SK-N-SH treated with all-trans-retinoic acid at 6 μM for 48 hours (cell line): ENCODE results near the gene GATA6.

Source experiments
- ATAC-seq: fragments of 200-7000 bp; cut with Tn5 transposase; 3 replicates; pipeline ENCODE4 v1.9.1; 2020; ENCODE audit warnings: mild to moderate bottlenecking, moderate library complexity
- ARNTL ChIP-seq: fragments of 450-650 bp; formaldehyde crosslinking; IDR thresholded peaks from 2 replicates; pipeline ENCODE4 v1.5.0; 2020; ENCODE audit warnings: low read depth, mild to moderate bottlenecking, moderate library complexity, borderline replicate concordance
- BACH2 ChIP-seq: fragments of 250-450 bp; sonication (Bioruptor Pico); IDR thresholded peaks from 2 replicates; pipeline ENCODE4 v1.9.0; 2021; ENCODE audit warnings: mild to moderate bottlenecking, borderline replicate concordance
- CSDC2 ChIP-seq: fragments of 250-450 bp; sonication (Bioruptor Pico); IDR thresholded peaks from 2 replicates; pipeline ENCODE4 v1.5.0; 2020; ENCODE audit warnings: mild to moderate bottlenecking, moderate library complexity
- ESRRG ChIP-seq: fragments of 250-450 bp; sonication (Bioruptor Pico); IDR thresholded peaks from 2 replicates; pipeline ENCODE4 v1.6.1; 2021; ENCODE audit warnings: mild to moderate bottlenecking
- GLIS3 ChIP-seq: fragments of 250-450 bp; sonication (Bioruptor Pico); IDR thresholded peaks from 2 replicates; pipeline ENCODE4 v1.5.0; 2020; ENCODE audit warnings: mild to moderate bottlenecking, moderate library complexity
- ISL1 ChIP-seq: fragments of 250-450 bp; sonication (Bioruptor Pico); IDR thresholded peaks from 2 replicates; pipeline ENCODE4 v2.1.2; 2022; ENCODE audit warnings: mild to moderate bottlenecking, moderate library complexity
- PPARA ChIP-seq: fragments of 250-450 bp; sonication (Bioruptor Pico); IDR thresholded peaks from 2 replicates; pipeline ENCODE4 v1.5.0; 2020; ENCODE audit warnings: mild to moderate bottlenecking, borderline replicate concordance
- RARB ChIP-seq: fragments of 250-450 bp; sonication (Bioruptor Pico); IDR thresholded peaks from 2 replicates; pipeline ENCODE4 v1.8.0; 2021; ENCODE audit warnings: mild to moderate bottlenecking, moderate library complexity
- SNAI2 ChIP-seq: fragments of 250-450 bp; sonication (Bioruptor Pico); IDR thresholded peaks from 2 replicates; pipeline ENCODE4 v1.5.0; 2020; ENCODE audit warnings: mild to moderate bottlenecking, moderate library complexity
- TCF4 ChIP-seq: fragments of 250-450 bp; sonication (Bioruptor Pico); IDR thresholded peaks from 2 replicates; pipeline ENCODE4 v1.8.0; 2021; ENCODE audit warnings: mild to moderate bottlenecking, moderate library complexity, borderline replicate concordance
- TOX ChIP-seq: fragments of 250-450 bp; sonication (Bioruptor Pico); IDR thresholded peaks from 2 replicates; pipeline ENCODE4 v1.8.0; 2021; ENCODE audit warnings: mild to moderate bottlenecking, moderate library complexity, borderline replicate concordance
- ZC3H10 ChIP-seq: fragments of 250-450 bp; sonication (Bioruptor Pico); IDR thresholded peaks from 2 replicates; pipeline ENCODE4 v1.5.1; 2021; ENCODE audit warnings: mild to moderate bottlenecking, moderate library complexity
- ZFP30 ChIP-seq: fragments of 450-650 bp; formaldehyde crosslinking; IDR thresholded peaks from 2 replicates; pipeline ENCODE4 v1.5.0; 2022; ENCODE audit warnings: mild to moderate bottlenecking, moderate library complexity
- ZNF565 ChIP-seq: fragments of 450-650 bp; formaldehyde crosslinking; conservative IDR thresholded peaks from 2 replicates; pipeline ENCODE4 v1.5.0; 2020; ENCODE audit warnings: low read depth, mild to moderate bottlenecking, moderate library complexity
- ZNF70 ChIP-seq: fragments of 450-650 bp; formaldehyde crosslinking; IDR thresholded peaks from 2 replicates; pipeline ENCODE4 v1.5.0; 2020; ENCODE audit warnings: mild to moderate bottlenecking, moderate library complexity
- ZNF8 ChIP-seq: fragments of 450-650 bp; formaldehyde crosslinking; IDR thresholded peaks from 2 replicates; pipeline ENCODE4 v1.5.0; 2020; ENCODE audit warnings: mild to moderate bottlenecking, moderate library complexity
- TF ChIP-seq, protein P1 (sequence below): fragments of 250-450 bp; sonication (Bioruptor Pico); IDR thresholded peaks from 2 replicates; pipeline ENCODE4 v1.8.0; 2020; ENCODE audit warnings: mild to moderate bottlenecking, moderate library complexity, borderline replicate concordance
- TF ChIP-seq, protein P2 (sequence below): fragments of 250-450 bp; sonication (Bioruptor Pico); IDR thresholded peaks from 2 replicates; pipeline ENCODE4 v1.5.0; 2020; ENCODE audit warnings: mild to moderate bottlenecking, moderate library complexity
- TF ChIP-seq, protein P3 (sequence below): fragments of 250-450 bp; sonication (Bioruptor Pico); IDR thresholded peaks from 2 replicates; pipeline ENCODE4 v1.5.1; 2021; ENCODE audit warnings: mild to moderate bottlenecking, moderate library complexity
- TF ChIP-seq, protein P4 (sequence below): fragments of 250-450 bp; sonication (Bioruptor Pico); IDR thresholded peaks from 2 replicates; pipeline ENCODE4 v1.5.1; 2020; ENCODE audit warnings: low read depth, mild to moderate bottlenecking, moderate library complexity
- TF ChIP-seq, protein P5 (sequence below): fragments of 250-450 bp; sonication (Bioruptor Pico); IDR thresholded peaks from 2 replicates; pipeline ENCODE4 v1.8.0; 2021; ENCODE audit warnings: low read depth, mild to moderate bottlenecking, moderate library complexity, borderline replicate concordance

Gene GATA6

DNA sequence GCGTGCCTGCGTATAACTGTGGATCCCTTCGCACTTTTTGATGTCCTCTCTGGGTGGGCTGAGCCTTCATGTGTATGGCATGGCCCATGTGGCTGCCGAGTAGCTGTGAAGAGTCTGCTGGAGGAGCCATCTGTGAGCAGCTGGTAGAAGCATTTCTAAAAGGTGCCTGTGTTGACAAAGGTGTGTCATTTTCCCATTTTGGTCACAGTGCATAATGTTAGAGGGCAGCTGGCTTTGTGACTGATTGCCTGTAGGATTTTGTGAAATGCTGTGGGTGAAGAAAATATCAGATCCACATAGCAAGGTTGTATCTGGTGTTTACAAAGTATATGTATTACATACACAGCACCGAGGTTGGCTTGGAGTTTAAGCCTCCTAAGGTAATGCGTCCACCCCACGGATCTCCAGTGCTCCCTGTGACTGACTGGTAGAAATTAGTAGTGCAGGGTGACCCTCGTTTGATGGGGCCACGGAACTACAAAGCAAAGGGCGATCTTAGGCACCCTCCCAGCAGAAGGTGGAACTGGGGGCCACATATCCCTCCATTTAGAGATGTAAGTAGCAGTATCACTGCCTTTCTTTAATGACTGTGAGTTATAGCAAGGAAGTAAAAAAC is 16.5 kb downstream of the GATA6 start:
- no peak for ATAC-seq

DNA sequence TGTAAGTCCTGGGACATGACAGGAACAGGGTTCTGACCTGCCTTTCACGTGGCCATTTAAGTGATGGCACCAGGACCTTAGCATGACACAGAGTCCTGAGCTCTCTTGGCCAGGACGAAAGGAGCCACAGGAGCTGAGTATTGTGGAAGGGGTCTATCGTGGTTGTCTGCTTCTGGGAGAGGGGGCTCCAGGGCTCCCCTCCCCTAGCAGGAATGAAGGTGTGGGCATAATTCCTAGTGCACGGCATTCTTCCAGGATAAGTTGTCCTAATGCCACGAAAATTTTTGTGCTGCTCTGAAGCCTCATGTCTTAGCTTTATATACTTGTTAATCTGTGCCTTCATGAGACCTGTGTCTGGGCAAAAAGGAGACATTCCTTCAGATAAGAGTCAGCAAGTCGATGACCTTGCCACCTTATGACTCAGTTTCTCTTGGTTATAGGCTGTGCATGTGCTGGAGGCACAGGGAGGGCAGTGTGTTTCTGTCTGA is 17.1 kb downstream of the GATA6 start:
- ATAC-seq: no peak
- no peak for TF ChIP-seq ARNTL (CRISPR knock-in tag)
- no peak for TF ChIP-seq ZC3H10 (CRISPR knock-in tag)
- no peak for TF ChIP-seq ZNF8 (CRISPR knock-in tag)

More for the DNA sequence above, 16.5 kb downstream of the GATA6 start:
- TF ChIP-seq PPARA (CRISPR knock-in tag) (no peak), ESRRG (CRISPR knock-in tag) (no peak), SNAI2 (CRISPR knock-in tag) (no peak), TOX (CRISPR knock-in tag) (no peak), ZC3H10 (CRISPR knock-in tag) (no peak), ZNF70 (CRISPR knock-in tag) (no peak), TCF4 (CRISPR knock-in tag) (no peak), ZNF565 (CRISPR knock-in tag) (no peak), CSDC2 (CRISPR knock-in tag) (no peak), GLIS3 (CRISPR knock-in tag) (no peak), ARNTL (CRISPR knock-in tag) (no peak), ZFP30 (CRISPR knock-in tag) (no peak), BACH2 (no peak), ISL1 (no peak), RARB (no peak)
- TF ChIP-seq, protein P1, sequence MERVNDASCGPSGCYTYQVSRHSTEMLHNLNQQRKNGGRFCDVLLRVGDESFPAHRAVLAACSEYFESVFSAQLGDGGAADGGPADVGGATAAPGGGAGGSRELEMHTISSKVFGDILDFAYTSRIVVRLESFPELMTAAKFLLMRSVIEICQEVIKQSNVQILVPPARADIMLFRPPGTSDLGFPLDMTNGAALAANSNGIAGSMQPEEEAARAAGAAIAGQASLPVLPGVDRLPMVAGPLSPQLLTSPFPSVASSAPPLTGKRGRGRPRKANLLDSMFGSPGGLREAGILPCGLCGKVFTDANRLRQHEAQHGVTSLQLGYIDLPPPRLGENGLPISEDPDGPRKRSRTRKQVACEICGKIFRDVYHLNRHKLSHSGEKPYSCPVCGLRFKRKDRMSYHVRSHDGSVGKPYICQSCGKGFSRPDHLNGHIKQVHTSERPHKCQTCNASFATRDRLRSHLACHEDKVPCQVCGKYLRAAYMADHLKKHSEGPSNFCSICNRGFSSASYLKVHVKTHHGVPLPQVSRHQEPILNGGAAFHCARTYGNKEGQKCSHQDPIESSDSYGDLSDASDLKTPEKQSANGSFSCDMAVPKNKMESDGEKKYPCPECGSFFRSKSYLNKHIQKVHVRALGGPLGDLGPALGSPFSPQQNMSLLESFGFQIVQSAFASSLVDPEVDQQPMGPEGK (CRISPR knock-in tag): no peak
- TF ChIP-seq, protein P2, sequence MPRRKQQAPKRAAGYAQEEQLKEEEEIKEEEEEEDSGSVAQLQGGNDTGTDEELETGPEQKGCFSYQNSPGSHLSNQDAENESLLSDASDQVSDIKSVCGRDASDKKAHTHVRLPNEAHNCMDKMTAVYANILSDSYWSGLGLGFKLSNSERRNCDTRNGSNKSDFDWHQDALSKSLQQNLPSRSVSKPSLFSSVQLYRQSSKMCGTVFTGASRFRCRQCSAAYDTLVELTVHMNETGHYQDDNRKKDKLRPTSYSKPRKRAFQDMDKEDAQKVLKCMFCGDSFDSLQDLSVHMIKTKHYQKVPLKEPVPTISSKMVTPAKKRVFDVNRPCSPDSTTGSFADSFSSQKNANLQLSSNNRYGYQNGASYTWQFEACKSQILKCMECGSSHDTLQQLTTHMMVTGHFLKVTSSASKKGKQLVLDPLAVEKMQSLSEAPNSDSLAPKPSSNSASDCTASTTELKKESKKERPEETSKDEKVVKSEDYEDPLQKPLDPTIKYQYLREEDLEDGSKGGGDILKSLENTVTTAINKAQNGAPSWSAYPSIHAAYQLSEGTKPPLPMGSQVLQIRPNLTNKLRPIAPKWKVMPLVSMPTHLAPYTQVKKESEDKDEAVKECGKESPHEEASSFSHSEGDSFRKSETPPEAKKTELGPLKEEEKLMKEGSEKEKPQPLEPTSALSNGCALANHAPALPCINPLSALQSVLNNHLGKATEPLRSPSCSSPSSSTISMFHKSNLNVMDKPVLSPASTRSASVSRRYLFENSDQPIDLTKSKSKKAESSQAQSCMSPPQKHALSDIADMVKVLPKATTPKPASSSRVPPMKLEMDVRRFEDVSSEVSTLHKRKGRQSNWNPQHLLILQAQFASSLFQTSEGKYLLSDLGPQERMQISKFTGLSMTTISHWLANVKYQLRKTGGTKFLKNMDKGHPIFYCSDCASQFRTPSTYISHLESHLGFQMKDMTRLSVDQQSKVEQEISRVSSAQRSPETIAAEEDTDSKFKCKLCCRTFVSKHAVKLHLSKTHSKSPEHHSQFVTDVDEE: no peak
- TF ChIP-seq, protein P3, sequence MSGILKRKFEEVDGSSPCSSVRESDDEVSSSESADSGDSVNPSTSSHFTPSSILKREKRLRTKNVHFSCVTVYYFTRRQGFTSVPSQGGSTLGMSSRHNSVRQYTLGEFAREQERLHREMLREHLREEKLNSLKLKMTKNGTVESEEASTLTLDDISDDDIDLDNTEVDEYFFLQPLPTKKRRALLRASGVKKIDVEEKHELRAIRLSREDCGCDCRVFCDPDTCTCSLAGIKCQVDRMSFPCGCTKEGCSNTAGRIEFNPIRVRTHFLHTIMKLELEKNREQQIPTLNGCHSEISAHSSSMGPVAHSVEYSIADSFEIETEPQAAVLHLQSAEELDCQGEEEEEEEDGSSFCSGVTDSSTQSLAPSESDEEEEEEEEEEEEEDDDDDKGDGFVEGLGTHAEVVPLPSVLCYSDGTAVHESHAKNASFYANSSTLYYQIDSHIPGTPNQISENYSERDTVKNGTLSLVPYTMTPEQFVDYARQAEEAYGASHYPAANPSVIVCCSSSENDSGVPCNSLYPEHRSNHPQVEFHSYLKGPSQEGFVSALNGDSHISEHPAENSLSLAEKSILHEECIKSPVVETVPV (CRISPR knock-in tag): no peak
- TF ChIP-seq, protein P4, sequence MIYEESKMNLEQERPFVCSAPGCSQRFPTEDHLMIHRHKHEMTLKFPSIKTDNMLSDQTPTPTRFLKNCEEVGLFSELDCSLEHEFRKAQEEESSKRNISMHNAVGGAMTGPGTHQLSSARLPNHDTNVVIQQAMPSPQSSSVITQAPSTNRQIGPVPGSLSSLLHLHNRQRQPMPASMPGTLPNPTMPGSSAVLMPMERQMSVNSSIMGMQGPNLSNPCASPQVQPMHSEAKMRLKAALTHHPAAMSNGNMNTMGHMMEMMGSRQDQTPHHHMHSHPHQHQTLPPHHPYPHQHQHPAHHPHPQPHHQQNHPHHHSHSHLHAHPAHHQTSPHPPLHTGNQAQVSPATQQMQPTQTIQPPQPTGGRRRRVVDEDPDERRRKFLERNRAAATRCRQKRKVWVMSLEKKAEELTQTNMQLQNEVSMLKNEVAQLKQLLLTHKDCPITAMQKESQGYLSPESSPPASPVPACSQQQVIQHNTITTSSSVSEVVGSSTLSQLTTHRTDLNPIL: no peak
- TF ChIP-seq, protein P5, sequence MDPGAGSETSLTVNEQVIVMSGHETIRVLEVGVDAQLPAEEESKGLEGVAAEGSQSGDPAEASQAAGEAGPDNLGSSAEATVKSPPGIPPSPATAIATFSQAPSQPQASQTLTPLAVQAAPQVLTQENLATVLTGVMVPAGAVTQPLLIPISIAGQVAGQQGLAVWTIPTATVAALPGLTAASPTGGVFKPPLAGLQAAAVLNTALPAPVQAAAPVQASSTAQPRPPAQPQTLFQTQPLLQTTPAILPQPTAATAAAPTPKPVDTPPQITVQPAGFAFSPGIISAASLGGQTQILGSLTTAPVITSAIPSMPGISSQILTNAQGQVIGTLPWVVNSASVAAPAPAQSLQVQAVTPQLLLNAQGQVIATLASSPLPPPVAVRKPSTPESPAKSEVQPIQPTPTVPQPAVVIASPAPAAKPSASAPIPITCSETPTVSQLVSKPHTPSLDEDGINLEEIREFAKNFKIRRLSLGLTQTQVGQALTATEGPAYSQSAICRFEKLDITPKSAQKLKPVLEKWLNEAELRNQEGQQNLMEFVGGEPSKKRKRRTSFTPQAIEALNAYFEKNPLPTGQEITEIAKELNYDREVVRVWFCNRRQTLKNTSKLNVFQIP (CRISPR knock-in tag): no peak

DNA sequence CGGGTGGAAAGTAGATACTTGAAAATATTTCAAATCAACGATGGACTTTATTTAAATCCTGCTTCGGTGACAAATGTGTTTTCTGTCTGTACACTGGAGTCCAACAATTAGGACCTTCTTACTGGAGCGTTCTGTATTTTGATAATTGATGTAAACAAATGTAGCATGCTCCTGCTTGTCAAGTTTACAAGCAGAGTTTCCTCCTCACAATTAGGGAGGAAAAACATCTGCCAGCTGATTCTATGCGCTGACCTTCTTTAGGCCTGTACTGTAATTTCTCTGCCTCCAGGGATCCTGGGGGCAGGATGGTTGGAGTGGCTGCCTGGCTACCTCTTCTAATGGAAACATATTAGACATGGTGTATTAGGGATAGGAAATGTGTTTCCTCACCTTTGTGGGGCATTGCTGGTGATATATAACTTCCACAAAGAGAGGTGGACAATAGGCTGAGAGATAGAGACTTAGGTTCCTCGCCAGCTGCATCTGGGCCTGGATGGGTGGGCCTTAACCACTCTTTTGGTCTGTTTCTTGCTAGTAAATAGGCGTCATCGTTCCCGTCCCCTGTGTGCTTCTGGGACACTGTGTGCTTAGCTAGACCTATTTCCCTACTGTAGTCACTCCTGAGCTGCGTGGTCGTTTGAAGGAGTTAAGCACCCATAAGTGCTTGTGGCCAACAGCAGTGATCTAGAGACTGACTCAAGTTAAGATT is 19.3 kb downstream of the GATA6 start:
- TF ChIP-seq GLIS3 (CRISPR knock-in tag) (no peak), RARB (no peak)
- no peak for ATAC-seq
